ENCODE measurements around the gene CLCN3.

GRCh38 chr4:169668069-169668721 lies 47.8 kb downstream of the CLCN3 start:
- TF ChIP-seq YY1 (IDR thresholded peaks at IDR 0.05; ENCODE audit: low read depth) (no peak), RAD21 (IDR thresholded peaks at IDR 0.05; ENCODE audit: low read depth) (no peak), CEBPB (IDR thresholded peaks at IDR 0.05) (no peak)
